ENCODE measurements around the gene NGB. TPM values are rescaled to one million over a fixed set of nuclear protein-coding genes. Genes with fewer than 3 reads are reported as not detected.

NGB gene
- total RNA-seq, 2 donors from 2014 or later = 0.33 TPM; not detected in 1

DNA sequence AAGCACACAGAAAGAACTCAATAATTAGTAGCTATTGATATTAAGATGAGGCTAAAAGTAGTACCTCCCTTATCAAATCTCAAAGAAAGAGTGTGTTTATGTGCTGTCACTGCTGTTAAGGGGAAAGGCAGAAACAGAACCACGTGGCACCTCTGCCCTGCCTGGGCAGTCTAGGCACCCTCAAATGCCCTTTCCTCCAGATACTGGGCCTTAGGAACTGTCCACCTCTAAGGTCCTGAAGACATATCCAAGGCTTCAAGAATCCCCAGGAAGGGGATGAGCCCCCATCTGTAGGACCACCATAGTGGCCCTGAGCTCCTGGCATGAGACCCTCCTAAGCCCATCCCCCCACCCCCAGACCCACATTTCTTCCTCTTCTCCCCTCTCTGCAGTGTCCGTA, 29.1 kb downstream of the NGB start:
- intact Hi-C loops (cut with DNase I) = no loop called here

DNA sequence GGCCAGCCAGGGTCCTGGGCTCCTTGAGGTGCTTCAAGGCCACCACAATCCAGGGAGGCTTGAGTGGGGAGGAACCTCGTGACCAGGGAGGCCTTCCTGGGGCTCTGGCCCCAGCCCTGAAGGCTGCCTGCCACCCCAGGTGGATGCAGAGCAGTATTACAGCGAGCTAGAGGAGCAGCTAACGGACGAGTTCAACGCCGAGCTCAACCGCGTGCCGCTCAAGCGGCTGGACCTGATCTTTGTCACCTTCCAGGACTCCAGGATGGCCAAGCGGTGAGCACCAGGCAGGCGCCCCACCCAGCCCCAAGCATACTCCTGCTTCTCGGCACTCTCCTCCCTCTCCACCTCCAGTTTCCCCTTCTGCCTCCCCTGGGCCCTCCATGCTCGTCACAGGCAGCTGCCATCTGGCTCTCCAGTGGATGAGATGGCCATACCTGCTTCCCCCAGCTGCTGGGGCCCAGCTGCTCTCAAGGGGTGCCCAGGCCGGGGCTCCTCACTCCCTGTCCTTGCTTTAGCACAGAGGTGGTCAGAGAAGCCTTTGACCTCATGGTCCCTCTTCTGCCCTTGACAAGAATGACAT, 30.6 kb downstream of the NGB start:
- WGBS, 2 donors = 76 to 89% methylated on average over 10 to 15 of the region's 15 CpGs
- H3K27me3 ChIP-seq = no peaks in the 10 kb centered on the region

More for the DNA sequence above, 29.1 kb downstream of the NGB start:
- TF ChIP-seq, protein P1, sequence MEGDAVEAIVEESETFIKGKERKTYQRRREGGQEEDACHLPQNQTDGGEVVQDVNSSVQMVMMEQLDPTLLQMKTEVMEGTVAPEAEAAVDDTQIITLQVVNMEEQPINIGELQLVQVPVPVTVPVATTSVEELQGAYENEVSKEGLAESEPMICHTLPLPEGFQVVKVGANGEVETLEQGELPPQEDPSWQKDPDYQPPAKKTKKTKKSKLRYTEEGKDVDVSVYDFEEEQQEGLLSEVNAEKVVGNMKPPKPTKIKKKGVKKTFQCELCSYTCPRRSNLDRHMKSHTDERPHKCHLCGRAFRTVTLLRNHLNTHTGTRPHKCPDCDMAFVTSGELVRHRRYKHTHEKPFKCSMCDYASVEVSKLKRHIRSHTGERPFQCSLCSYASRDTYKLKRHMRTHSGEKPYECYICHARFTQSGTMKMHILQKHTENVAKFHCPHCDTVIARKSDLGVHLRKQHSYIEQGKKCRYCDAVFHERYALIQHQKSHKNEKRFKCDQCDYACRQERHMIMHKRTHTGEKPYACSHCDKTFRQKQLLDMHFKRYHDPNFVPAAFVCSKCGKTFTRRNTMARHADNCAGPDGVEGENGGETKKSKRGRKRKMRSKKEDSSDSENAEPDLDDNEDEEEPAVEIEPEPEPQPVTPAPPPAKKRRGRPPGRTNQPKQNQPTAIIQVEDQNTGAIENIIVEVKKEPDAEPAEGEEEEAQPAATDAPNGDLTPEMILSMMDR (IDR thresholded peaks at IDR 0.05) = no peak
- no peak for TF ChIP-seq POLR2A (IDR thresholded peaks at IDR 0.05)
- Histone ChIP-seq H3K36me3 (replicated peaks in 1 of 2; ENCODE audit: insufficient read depth in 1 of 2, low read depth in 2 of 2) (no peaks in the 10 kb centered on the region), H3K4me1 (no peaks in the 10 kb centered on the region), H3K9me3 (no peaks in the 10 kb centered on the region), H3K27ac (no peak overlapping the region), H3K27me3 (no peaks in the 10 kb centered on the region), H3K4me3 (no peak overlapping the region)
- DNase-seq = no peak
- 59 to 61% methylated on average over 2 of the region's 2 CpGs for whole genome bisulfite sequencing, 2 donors
- ATAC-seq = no peak

DNA sequence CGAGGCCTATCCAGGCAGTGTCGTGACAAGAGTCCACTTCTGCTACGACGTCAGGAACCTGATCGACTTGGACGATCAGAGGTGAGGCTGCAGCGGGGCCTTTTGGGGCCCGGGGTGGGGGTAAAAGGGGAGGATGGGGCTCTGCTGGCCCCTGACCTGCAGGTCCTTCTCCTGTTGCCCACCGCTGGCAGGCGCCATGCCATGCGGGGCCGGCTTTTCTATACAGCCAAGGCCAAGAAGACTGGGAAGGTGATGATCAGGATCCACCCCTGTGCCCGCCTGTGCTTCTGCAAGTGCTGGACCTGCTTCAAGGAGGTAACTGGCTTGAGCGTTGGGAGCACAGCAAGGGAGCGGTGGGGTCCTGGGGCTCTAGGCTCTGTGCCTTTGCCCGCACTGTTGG, 31.6 kb downstream of the NGB start:
- Histone ChIP-seq H3K4me3 (no peak overlapping the region), H3K27ac (no peak overlapping the region), H3K4me1 (no peaks in the 10 kb centered on the region), H3K27me3 (no peaks in the 10 kb centered on the region), H3K9me3 (no peaks in the 10 kb centered on the region), H3K36me3 (replicated peaks in 1 of 2; ENCODE audit: insufficient read depth in 1 of 2, low read depth in 2 of 2) (no peaks in the 10 kb centered on the region)
- TF ChIP-seq, protein P1 (IDR thresholded peaks at IDR 0.05) = no peak
- no peak for TF ChIP-seq POLR2A (IDR thresholded peaks at IDR 0.05)
- intact Hi-C loops (cut with DNase I) = no loop called here
- WGBS, 2 donors = 90 to 92% methylated on average over 3 to 16 of the region's 16 CpGs
- DNase-seq (no peak), ATAC-seq (no peak)

More for the DNA sequence above, 30.6 kb downstream of the NGB start:
- H3K4me1 ChIP-seq = no peaks in the 10 kb centered on the region
- no peak overlapping the region for H3K27ac ChIP-seq
- H3K9me3 ChIP-seq = no peaks in the 10 kb centered on the region
- DNase-seq = no peak
- no peak overlapping the region for H3K4me3 ChIP-seq
- intact Hi-C loops (cut with DNase I) = no loop called here
- no peaks in the 10 kb centered on the region for H3K36me3 ChIP-seq (replicated peaks in 1 of 2; ENCODE audit: insufficient read depth in 1 of 2, low read depth in 2 of 2)
- no peak for TF ChIP-seq POLR2A (IDR thresholded peaks at IDR 0.05)
- TF ChIP-seq, protein P1 (IDR thresholded peaks at IDR 0.05) = no peak
- ATAC-seq = no peak

DNA sequence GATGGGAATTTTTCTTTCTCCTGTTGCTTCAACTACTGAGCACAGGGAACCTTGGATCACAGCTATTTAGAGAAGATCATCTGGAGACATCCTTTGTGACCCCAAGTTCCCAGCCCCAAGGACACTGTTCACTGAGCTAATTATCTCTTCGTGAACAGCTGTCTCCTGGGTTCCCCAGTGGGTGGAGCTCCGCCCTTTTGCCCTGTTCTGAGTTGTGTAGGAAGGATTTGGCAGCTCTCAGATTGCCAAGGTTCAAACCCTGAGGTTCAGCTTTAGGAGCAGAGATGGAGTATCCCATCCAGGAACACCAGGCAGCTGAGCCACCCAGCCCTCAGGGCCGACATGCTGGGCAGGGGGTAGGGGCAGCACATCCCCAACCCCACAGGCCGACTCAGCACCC, 32.0 kb downstream of the NGB start:
- Histone ChIP-seq H3K27ac (no peak overlapping the region), H3K4me1 (no peaks in the 10 kb centered on the region), H3K36me3 (replicated peaks in 1 of 2; ENCODE audit: insufficient read depth in 1 of 2, low read depth in 2 of 2) (no peaks in the 10 kb centered on the region), H3K27me3 (no peaks in the 10 kb centered on the region), H3K9me3 (no peaks in the 10 kb centered on the region), H3K4me3 (no peak overlapping the region)
- WGBS, 2 donors = 40 to 79% methylated on average over 3 to 4 of the region's 4 CpGs
- intact Hi-C loops (cut with DNase I) = no loop called here
- ATAC-seq = no peak
- DNase-seq = no peak
- TF ChIP-seq POLR2A (IDR thresholded peaks at IDR 0.05) = no peak
- TF ChIP-seq, protein P1 (IDR thresholded peaks at IDR 0.05) = no peak

- DNase-seq (no peak), ATAC-seq (no peak)
- no peak overlapping the region for H3K27ac ChIP-seq
- 70 to 81% methylated on average over 3 of the region's 3 CpGs for WGBS, 2 donors
- H3K4me1 ChIP-seq = no peaks in the 10 kb centered on the region
- no peak overlapping the region for H3K4me3 ChIP-seq
- no peaks in the 10 kb centered on the region for H3K36me3 ChIP-seq (replicated peaks in 1 of 2; ENCODE audit: insufficient read depth in 1 of 2, low read depth in 2 of 2)
- H3K9me3 ChIP-seq = no peaks in the 10 kb centered on the region
- intact Hi-C loops (cut with DNase I) = no loop called here
- H3K27me3 ChIP-seq = no peaks in the 10 kb centered on the region
- TF ChIP-seq POLR2A (IDR thresholded peaks at IDR 0.05) = no peak
- TF ChIP-seq, protein P1 (IDR thresholded peaks at IDR 0.05) = no peak
These were observed 32.6 kb downstream of the NGB start for GRCh38 chr14:77238356-77238755.
